ENCODE results near the gene ZBTB32. TPM values are rescaled to one million over a fixed set of nuclear protein-coding genes. Genes with fewer than 3 reads are reported as not detected.

The ZBTB32 gene
- total and polyA plus RNA-seq, 4 donors = 0.47 TPM; not detected in 3

- WGBS = 88% methylated on average over 9 of the region's 9 CpGs
- no peak for DNase-seq (ENCODE audit: low spot score)
- no peak overlapping the region for H3K9ac ChIP-seq (ENCODE audit: low read depth in 1 of 2, low read length in 2 of 2)
- H3K36me3 ChIP-seq (ENCODE audit: control insufficient read depth in 4 of 4, insufficient read depth in 3 of 4, low read depth in 1 of 4, low read length in 3 of 4) = peaks cover 43 to 90% (median 56%) of the 10 kb centered on the region in 4 donors
- H3K4me3 ChIP-seq (ENCODE audit: low read depth in 1 of 3, low read length in 3 of 3) = no peak overlapping the region
- H3K9me3 ChIP-seq (ENCODE audit: control insufficient read depth in 4 of 4, low read length in 3 of 4) = no peaks in the 10 kb centered on the region
- no peaks in the 10 kb centered on the region for H3K4me1 ChIP-seq (ENCODE audit: control insufficient read depth in 4 of 4, insufficient read depth in 4 of 4, low read length in 3 of 4)
- TF ChIP-seq NR2F2 (IDR thresholded peaks at IDR 0.05) = no peak
- TF ChIP-seq, protein P1, sequence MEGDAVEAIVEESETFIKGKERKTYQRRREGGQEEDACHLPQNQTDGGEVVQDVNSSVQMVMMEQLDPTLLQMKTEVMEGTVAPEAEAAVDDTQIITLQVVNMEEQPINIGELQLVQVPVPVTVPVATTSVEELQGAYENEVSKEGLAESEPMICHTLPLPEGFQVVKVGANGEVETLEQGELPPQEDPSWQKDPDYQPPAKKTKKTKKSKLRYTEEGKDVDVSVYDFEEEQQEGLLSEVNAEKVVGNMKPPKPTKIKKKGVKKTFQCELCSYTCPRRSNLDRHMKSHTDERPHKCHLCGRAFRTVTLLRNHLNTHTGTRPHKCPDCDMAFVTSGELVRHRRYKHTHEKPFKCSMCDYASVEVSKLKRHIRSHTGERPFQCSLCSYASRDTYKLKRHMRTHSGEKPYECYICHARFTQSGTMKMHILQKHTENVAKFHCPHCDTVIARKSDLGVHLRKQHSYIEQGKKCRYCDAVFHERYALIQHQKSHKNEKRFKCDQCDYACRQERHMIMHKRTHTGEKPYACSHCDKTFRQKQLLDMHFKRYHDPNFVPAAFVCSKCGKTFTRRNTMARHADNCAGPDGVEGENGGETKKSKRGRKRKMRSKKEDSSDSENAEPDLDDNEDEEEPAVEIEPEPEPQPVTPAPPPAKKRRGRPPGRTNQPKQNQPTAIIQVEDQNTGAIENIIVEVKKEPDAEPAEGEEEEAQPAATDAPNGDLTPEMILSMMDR (IDR thresholded peaks at IDR 0.05; ENCODE audit: low read depth, low read length, missing input control) = no peak
- TF ChIP-seq MAX (IDR thresholded peaks at IDR 0.05) = no peak
- TF ChIP-seq YY1 (IDR thresholded peaks at IDR 0.05) = no peak
- no peak for TF ChIP-seq REST (IDR thresholded peaks at IDR 0.05)
- no peak for TF ChIP-seq FOXA2 (IDR thresholded peaks at IDR 0.05)
- no peak for TF ChIP-seq HNF4A (conservative IDR thresholded peaks at IDR 0.05)
- no peak for TF ChIP-seq RAD21 (IDR thresholded peaks at IDR 0.05)
- no peaks in the 10 kb centered on the region for H3K27me3 ChIP-seq (ENCODE audit: control insufficient read depth in 4 of 4, insufficient read depth in 4 of 4, low read length in 3 of 4)
- H3K27ac ChIP-seq (ENCODE audit: low read depth in 1 of 2, low read length in 2 of 2) = no peak overlapping the region
These were observed 27.0 kb downstream of the ZBTB32 start for GRCh38 chr19:35731353-35731752.

DNA sequence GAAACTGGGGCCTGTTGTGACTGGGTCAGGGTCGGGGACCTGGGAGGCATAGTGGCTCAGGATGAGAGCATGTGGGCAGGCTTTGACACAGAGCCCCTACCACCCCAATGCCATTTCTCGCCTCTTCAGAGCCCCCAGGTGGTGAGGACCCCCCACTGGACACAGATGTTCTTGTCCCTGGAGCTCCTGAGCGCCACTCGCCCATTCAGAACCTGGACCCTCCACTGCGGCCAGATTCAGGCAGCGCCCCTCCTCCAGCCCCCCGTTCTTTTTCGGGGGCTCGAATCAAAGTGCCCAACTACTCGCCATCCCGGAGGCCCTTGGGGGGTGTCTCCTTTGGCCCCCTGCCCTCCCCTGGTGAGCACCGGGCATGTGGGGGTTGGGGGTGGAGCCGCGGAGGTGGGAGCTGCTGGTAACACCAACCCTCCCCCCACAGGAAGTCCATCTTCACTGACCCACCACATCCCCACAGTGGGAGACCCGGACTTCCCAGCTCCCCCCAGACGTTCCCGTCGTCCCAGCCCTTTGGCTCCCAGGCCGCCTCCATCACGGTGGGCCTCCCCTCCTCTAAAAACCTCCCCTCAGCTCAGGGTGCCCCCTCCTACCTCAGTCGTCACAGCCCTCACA lies 27.5 kb downstream of the ZBTB32 start:
- peaks cover 44 to 92% (median 56%) of the 10 kb centered on the region in 4 donors for H3K36me3 ChIP-seq (ENCODE audit: control insufficient read depth in 4 of 4, insufficient read depth in 3 of 4, low read depth in 1 of 4, low read length in 3 of 4)
- TF ChIP-seq FOXA1 (IDR thresholded peaks at IDR 0.05) (no peak), EGR1 (IDR thresholded peaks at IDR 0.05; ENCODE audit: low read depth in 2 of 2) (no peak), HNF4G (IDR thresholded peaks at IDR 0.05) (no peak), RXRA (IDR thresholded peaks at IDR 0.05) (no peak), FOXA2 (IDR thresholded peaks at IDR 0.05) (no peak), GABPA (IDR thresholded peaks at IDR 0.05 in 1 of 2, conservative IDR thresholded peaks at IDR 0.05 in 1 of 2) (no peak), MAX (IDR thresholded peaks at IDR 0.05) (no peak), RAD21 (IDR thresholded peaks at IDR 0.05) (no peak), HNF4A (conservative IDR thresholded peaks at IDR 0.05) (no peak)
- TF ChIP-seq, protein P1 (IDR thresholded peaks at IDR 0.05; ENCODE audit: low read depth, low read length, missing input control) = no peak
- TF ChIP-seq, protein P2, sequence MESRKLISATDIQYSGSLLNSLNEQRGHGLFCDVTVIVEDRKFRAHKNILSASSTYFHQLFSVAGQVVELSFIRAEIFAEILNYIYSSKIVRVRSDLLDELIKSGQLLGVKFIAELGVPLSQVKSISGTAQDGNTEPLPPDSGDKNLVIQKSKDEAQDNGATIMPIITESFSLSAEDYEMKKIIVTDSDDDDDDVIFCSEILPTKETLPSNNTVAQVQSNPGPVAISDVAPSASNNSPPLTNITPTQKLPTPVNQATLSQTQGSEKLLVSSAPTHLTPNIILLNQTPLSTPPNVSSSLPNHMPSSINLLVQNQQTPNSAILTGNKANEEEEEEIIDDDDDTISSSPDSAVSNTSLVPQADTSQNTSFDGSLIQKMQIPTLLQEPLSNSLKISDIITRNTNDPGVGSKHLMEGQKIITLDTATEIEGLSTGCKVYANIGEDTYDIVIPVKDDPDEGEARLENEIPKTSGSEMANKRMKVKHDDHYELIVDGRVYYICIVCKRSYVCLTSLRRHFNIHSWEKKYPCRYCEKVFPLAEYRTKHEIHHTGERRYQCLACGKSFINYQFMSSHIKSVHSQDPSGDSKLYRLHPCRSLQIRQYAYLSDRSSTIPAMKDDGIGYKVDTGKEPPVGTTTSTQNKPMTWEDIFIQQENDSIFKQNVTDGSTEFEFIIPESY (IDR thresholded peaks at IDR 0.05) = no peak
- no peaks in the 10 kb centered on the region for H3K9me3 ChIP-seq (ENCODE audit: control insufficient read depth in 4 of 4, low read length in 3 of 4)
- H3K27ac ChIP-seq (ENCODE audit: low read depth in 1 of 2, low read length in 2 of 2) = no peak overlapping the region
- H3K27me3 ChIP-seq (ENCODE audit: control insufficient read depth in 4 of 4, insufficient read depth in 4 of 4, low read length in 3 of 4) = no peaks in the 10 kb centered on the region
- no peaks in the 10 kb centered on the region for H3K4me1 ChIP-seq (ENCODE audit: control insufficient read depth in 4 of 4, insufficient read depth in 4 of 4, low read length in 3 of 4)
- H3K9ac ChIP-seq (ENCODE audit: low read depth in 1 of 2, low read length in 2 of 2) = no peak overlapping the region
- H3K4me3 ChIP-seq (ENCODE audit: low read depth in 1 of 3, low read length in 3 of 3) = no peak overlapping the region
- WGBS = 92% methylated on average over 21 of the region's 21 CpGs
- DNase-seq (ENCODE audit: low spot score) = no peak
